ENCODE results near the gene HS3ST3A1. TPM values are rescaled to one million over a fixed set of nuclear protein-coding genes. Genes with fewer than 3 reads are reported as not detected.

Gene HS3ST3A1
- total and polyA plus RNA-seq, 2 experiments from 2014 or later: 5.4 to 24.1 TPM

DNA sequence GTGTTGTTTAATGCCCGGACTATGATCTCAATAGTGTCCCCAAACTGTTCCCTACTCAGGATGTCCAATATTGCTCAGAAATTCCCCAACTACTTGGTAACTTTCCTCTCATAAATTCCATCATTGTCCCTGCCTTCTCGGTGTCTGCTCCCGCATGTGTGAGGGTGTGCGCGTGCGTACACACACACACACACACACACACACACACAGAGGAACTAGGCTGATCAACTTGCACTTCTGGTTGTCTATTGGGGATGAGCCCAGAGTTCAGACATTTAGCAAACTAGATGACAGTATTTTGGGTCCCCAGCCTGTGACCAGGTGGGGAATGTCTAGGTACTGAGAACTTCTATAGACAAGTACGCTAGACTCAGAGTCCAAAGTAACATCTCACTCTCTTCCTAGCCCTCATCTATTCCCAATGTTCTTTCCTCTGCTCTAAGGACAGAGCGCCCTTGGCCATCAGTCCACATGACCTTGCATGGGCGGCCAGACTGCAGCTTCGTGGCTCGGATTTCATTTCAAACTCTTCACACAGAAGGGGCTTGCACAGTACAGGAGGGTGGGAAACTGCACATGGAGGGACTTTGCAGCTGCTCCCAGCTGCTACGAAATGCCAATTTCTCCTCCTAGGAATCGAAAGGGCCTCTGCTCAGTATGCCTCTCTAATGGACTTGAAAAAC, 5.3 kb downstream of the HS3ST3A1 start:
- H3K27ac ChIP-seq (ENCODE audit: low read depth): no peak overlapping the region
- H3K79me2 ChIP-seq (replicated peaks; ENCODE audit: insufficient read depth): peaks cover 46% of the 10 kb centered on the region
- H3K9me2 ChIP-seq (ENCODE audit: insufficient read depth): no peaks in the 10 kb centered on the region
- H3K27ac Mint-ChIP-seq: no peak overlapping the region
- H4K20me1 ChIP-seq (replicated peaks; ENCODE audit: insufficient read depth): no peaks in the 10 kb centered on the region
- no peaks in the 10 kb centered on the region for H3F3A ChIP-seq (replicated peaks; ENCODE audit: low read depth)
- H3K36me3 ChIP-seq (ENCODE audit: insufficient read depth): no peaks in the 10 kb centered on the region
- peaks cover 37% of the 10 kb centered on the region for H3K4me1 Mint-ChIP-seq
- no peak overlapping the region for H3K4me2 ChIP-seq
- peaks cover 17% of the 10 kb centered on the region for H3K27me3 Mint-ChIP-seq (ENCODE audit: insufficient read depth, low read depth, poor library complexity)
- peaks cover 25% of the 10 kb centered on the region; the same call in 1 of the 2 replicates for H3K4me1 ChIP-seq (ENCODE audit: insufficient read depth)
- no peak for TF ChIP-seq STAT1 (IDR thresholded peaks at IDR 0.05; ENCODE audit: unreplicated experiment)
- TF ChIP-seq NANOG (IDR thresholded peaks at IDR 0.05; ENCODE audit: borderline replicate concordance): no peak
- TF ChIP-seq POLR2AphosphoS5 (IDR thresholded peaks at IDR 0.05; ENCODE audit: low read depth): no peak
- TF ChIP-seq ZNF462 (CRISPR knock-in tag; IDR thresholded peaks at IDR 0.05): no peak
- no peak for TF ChIP-seq JUNB (IDR thresholded peaks at IDR 0.05; ENCODE audit: unreplicated experiment)
- TF ChIP-seq, protein P1, sequence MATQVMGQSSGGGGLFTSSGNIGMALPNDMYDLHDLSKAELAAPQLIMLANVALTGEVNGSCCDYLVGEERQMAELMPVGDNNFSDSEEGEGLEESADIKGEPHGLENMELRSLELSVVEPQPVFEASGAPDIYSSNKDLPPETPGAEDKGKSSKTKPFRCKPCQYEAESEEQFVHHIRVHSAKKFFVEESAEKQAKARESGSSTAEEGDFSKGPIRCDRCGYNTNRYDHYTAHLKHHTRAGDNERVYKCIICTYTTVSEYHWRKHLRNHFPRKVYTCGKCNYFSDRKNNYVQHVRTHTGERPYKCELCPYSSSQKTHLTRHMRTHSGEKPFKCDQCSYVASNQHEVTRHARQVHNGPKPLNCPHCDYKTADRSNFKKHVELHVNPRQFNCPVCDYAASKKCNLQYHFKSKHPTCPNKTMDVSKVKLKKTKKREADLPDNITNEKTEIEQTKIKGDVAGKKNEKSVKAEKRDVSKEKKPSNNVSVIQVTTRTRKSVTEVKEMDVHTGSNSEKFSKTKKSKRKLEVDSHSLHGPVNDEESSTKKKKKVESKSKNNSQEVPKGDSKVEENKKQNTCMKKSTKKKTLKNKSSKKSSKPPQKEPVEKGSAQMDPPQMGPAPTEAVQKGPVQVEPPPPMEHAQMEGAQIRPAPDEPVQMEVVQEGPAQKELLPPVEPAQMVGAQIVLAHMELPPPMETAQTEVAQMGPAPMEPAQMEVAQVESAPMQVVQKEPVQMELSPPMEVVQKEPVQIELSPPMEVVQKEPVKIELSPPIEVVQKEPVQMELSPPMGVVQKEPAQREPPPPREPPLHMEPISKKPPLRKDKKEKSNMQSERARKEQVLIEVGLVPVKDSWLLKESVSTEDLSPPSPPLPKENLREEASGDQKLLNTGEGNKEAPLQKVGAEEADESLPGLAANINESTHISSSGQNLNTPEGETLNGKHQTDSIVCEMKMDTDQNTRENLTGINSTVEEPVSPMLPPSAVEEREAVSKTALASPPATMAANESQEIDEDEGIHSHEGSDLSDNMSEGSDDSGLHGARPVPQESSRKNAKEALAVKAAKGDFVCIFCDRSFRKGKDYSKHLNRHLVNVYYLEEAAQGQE (IDR thresholded peaks at IDR 0.05; ENCODE audit: unreplicated experiment): no peak
- no peak for TF ChIP-seq ZNF331 (CRISPR knock-in tag; IDR thresholded peaks at IDR 0.05; ENCODE audit: low read depth)
- TF ChIP-seq, protein P2, sequence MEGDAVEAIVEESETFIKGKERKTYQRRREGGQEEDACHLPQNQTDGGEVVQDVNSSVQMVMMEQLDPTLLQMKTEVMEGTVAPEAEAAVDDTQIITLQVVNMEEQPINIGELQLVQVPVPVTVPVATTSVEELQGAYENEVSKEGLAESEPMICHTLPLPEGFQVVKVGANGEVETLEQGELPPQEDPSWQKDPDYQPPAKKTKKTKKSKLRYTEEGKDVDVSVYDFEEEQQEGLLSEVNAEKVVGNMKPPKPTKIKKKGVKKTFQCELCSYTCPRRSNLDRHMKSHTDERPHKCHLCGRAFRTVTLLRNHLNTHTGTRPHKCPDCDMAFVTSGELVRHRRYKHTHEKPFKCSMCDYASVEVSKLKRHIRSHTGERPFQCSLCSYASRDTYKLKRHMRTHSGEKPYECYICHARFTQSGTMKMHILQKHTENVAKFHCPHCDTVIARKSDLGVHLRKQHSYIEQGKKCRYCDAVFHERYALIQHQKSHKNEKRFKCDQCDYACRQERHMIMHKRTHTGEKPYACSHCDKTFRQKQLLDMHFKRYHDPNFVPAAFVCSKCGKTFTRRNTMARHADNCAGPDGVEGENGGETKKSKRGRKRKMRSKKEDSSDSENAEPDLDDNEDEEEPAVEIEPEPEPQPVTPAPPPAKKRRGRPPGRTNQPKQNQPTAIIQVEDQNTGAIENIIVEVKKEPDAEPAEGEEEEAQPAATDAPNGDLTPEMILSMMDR (conservative IDR thresholded peaks at IDR 0.05; ENCODE audit: low read depth in 2 of 2): no peak
- no peak for TF ChIP-seq CREB1 (CRISPR knock-in tag; IDR thresholded peaks at IDR 0.05; ENCODE audit: low read depth)
- no peak for TF ChIP-seq EZH2 (IDR thresholded peaks at IDR 0.05; ENCODE audit: low read depth, unreplicated experiment)
- TF ChIP-seq ETS1 (IDR thresholded peaks at IDR 0.05): no peak
- no peak for TF ChIP-seq ZNF114 (CRISPR knock-in tag; IDR thresholded peaks at IDR 0.05)
- TF ChIP-seq EZH2phosphoT487 (IDR thresholded peaks at IDR 0.05; ENCODE audit: unreplicated experiment): no peak
- no peak overlapping the region for H3K4me3 Mint-ChIP-seq
- H3K27me3 ChIP-seq (ENCODE audit: insufficient read depth): peaks cover 26% of the 10 kb centered on the region
- H3K9me3 Mint-ChIP-seq: no peaks in the 10 kb centered on the region
- H3K4me3 ChIP-seq: no peak overlapping the region
- H3K36me3 Mint-ChIP-seq (ENCODE audit: low read depth): peaks cover 3% of the 10 kb centered on the region; the same call in 1 of the 3 replicates
- ATAC-seq (no peak), DNase-seq (ENCODE audit: low spot score) (no peak)
- H2AFZ ChIP-seq: no peak overlapping the region
